SK-N-DZ (cell line): ENCODE data around the gene MYO1E.
"Not testable (repeated sequence)": the region's sequence is repeated elsewhere in the genome, so short reads cannot be mapped to it uniquely, and the experiment has no call there.

ENCODE experiments used
- DNase-seq: peaks from one replicate; pipeline ENCODE4 v3.0.0-alpha.2; 2015; ENCODE audit warnings: low spot score

Gene MYO1E

GRCh38 chr15:59352189-59352588 lies 20.5 kb downstream of the MYO1E start:
- DNase-seq = no peak

- no peak for DNase-seq
Observed at GRCh38 chr15:59350421-59350732, 22.3 kb downstream of the MYO1E start.

GRCh38 chr15:59349680-59350420 lies 22.8 kb downstream of the MYO1E start:
- no peak for DNase-seq

GRCh38 chr15:59347915-59348314 lies 24.8 kb downstream of the MYO1E start:
- DNase-seq = no peak

- DNase-seq = no peak
Observed at GRCh38 chr15:59346951-59347350, 25.7 kb downstream of the MYO1E start.

GRCh38 chr15:59345326-59345725 lies 27.3 kb downstream of the MYO1E start:
- DNase-seq = no peak

GRCh38 chr15:59344311-59344710 lies 28.4 kb downstream of the MYO1E start:
- no peak for DNase-seq

- DNase-seq = no peak
Observed at GRCh38 chr15:59340325-59340724, 32.3 kb downstream of the MYO1E start.

- DNase-seq = no peak
Observed at GRCh38 chr15:59339252-59339672, 33.4 kb downstream of the MYO1E start.

- no peak for DNase-seq
Observed at GRCh38 chr15:59338414-59338813, 34.3 kb downstream of the MYO1E start.

- DNase-seq = not testable (repeated sequence)
Observed at GRCh38 chr15:59336725-59337124, 35.9 kb downstream of the MYO1E start.

- no peak for DNase-seq
Observed at GRCh38 chr15:59335207-59335786, 37.4 kb downstream of the MYO1E start.

- DNase-seq = no peak
Observed at GRCh38 chr15:59334076-59334415, 38.6 kb downstream of the MYO1E start.

GRCh38 chr15:59333401-59334075 lies 39.1 kb downstream of the MYO1E start:
- no peak for DNase-seq

GRCh38 chr15:59332009-59332408 lies 40.7 kb downstream of the MYO1E start:
- DNase-seq = no peak

- DNase-seq = no peak
Observed at GRCh38 chr15:59330649-59331048, 42.0 kb downstream of the MYO1E start.

- no peak for DNase-seq
Observed at GRCh38 chr15:59329570-59330350, 42.9 kb downstream of the MYO1E start.

GRCh38 chr15:59329091-59329490 lies 43.6 kb downstream of the MYO1E start:
- DNase-seq = no peak

- no peak for DNase-seq
Observed at GRCh38 chr15:59327942-59328341, 44.7 kb downstream of the MYO1E start.

GRCh38 chr15:59326856-59327255 lies 45.8 kb downstream of the MYO1E start:
- no peak for DNase-seq

GRCh38 chr15:59322056-59322759 lies 50.5 kb downstream of the MYO1E start:
- no peak for DNase-seq
